IMR-90 (cell line): Measurements from ENCODE around the gene RPGRIP1L. TPM values are rescaled to one million over a fixed set of nuclear protein-coding genes. Genes with fewer than 3 reads are reported as not detected.

ENCODE experiments used
- ATAC-seq: fragments of 200-7000 bp; cut with Tn5 transposase; 2 replicates; pipeline ENCODE4 v1.9.1; 2020; ENCODE audit warnings: low read depth, mild to moderate bottlenecking, moderate library complexity
- BruUV-seq: library from RNA; stranded (reverse); fragments of 400-500 nt; replicated peaks from 2 replicates; lab custom pipeline; 2021; lab: Mats Ljungman, UMichigan
- CTCF ChIA-PET: fragments of 300-600 bp; formaldehyde crosslinking; extraction: SDS; loops from one replicate; lab custom pipeline; 2021; ENCODE audit warnings: antibody characterized with exemption; lab: Yijun Ruan, JAX
- POLR2A ChIA-PET: fragments of 300-600 bp; sonication (Branson Sonifier 250); formaldehyde crosslinking; loops from one replicate; lab custom pipeline; 2022; ENCODE audit warnings: antibody characterized with exemption; ENCODE audit not compliant: unreplicated experiment; lab: Charles Lee
- DNase-seq: peaks from one replicate; pipeline ENCODE4 v3.0.0; 2013
- H2AFZ ChIP-seq: replicated peaks from 2 replicates; pipeline ENCODE3; 2013; ENCODE audit warnings: low read length, mild to moderate bottlenecking; ENCODE audit not compliant: poor library complexity
- H2AK5ac ChIP-seq: 2 replicates; pipeline ENCODE4 v1.6.1; 2013; ENCODE audit warnings: low read depth, low read length, inconsistent platforms
- H2AK9ac ChIP-seq: replicated peaks from 2 replicates; pipeline ENCODE3; 2013; ENCODE audit warnings: mild to moderate bottlenecking, low read depth, low read length, moderate library complexity; ENCODE audit not compliant: poor library complexity
- H2BK120ac ChIP-seq: 2 replicates; pipeline ENCODE4 v1.6.1; 2013; ENCODE audit warnings: low read depth, low read length, inconsistent platforms
- H2BK15ac ChIP-seq: 3 replicates; pipeline ENCODE4 v1.6.1; 2013; ENCODE audit warnings: low read depth, low read length, inconsistent platforms
- H2BK20ac ChIP-seq: 2 replicates; pipeline ENCODE4 v1.6.1; 2013; ENCODE audit warnings: low read depth, mild to moderate bottlenecking, inconsistent platforms, low read length, moderate library complexity
- H2BK5ac ChIP-seq: 2 replicates; pipeline ENCODE4 v1.6.1; 2013; ENCODE audit warnings: mild to moderate bottlenecking, low read depth, low read length, inconsistent platforms; ENCODE audit not compliant: poor library complexity, severe bottlenecking
- H3K14ac ChIP-seq: replicated peaks from 2 replicates; pipeline ENCODE4 v1.6.1; 2013; ENCODE audit warnings: low read depth, low read length, inconsistent platforms
- H3K18ac ChIP-seq: 2 replicates; pipeline ENCODE4 v1.6.1; 2013; ENCODE audit warnings: low read depth, low read length, control low read depth
- H3K23ac ChIP-seq: 2 replicates; pipeline ENCODE4 v1.6.1; 2013; ENCODE audit warnings: low read depth, low read length, inconsistent platforms
- H3K27ac ChIP-seq: 2 replicates; pipeline ENCODE4 v1.5.1; 2013; ENCODE audit warnings: mild to moderate bottlenecking, control low read depth, low read length; ENCODE audit not compliant: insufficient read depth
- H3K27me3 ChIP-seq: 2 replicates; pipeline ENCODE4 v1.6.1; 2013; ENCODE audit warnings: low read length; ENCODE audit not compliant: control insufficient read depth, insufficient read depth
- H3K36me3 ChIP-seq: 2 replicates; pipeline ENCODE4 v1.6.1; 2013; ENCODE audit warnings: low read length, mixed read lengths; ENCODE audit not compliant: control insufficient read depth, insufficient read depth
- H3K4ac ChIP-seq: 2 replicates; pipeline ENCODE4 v1.6.1; 2013; ENCODE audit warnings: low read depth, low read length, inconsistent platforms
- H3K4me1 ChIP-seq: 2 replicates; pipeline ENCODE4 v1.6.1; 2013; ENCODE audit warnings: low read length, mixed read lengths; ENCODE audit not compliant: control insufficient read depth, insufficient read depth
- H3K4me2 ChIP-seq: 2 replicates; pipeline ENCODE4 v1.6.1; 2013; ENCODE audit warnings: low read depth, mild to moderate bottlenecking, control low read depth, low read length, moderate library complexity
- H3K4me3 ChIP-seq: 2 replicates; pipeline ENCODE4 v1.5.1; 2013; ENCODE audit warnings: low read depth, mild to moderate bottlenecking, control low read depth, low read length, moderate library complexity; ENCODE audit not compliant: insufficient read depth
- H3K56ac ChIP-seq: 2 replicates; pipeline ENCODE4 v1.6.1; 2013; ENCODE audit warnings: low read length, inconsistent platforms; ENCODE audit not compliant: insufficient read depth; ENCODE audit errors: extremely low read depth
- H3K79me1 ChIP-seq, 2 experiments: 2 replicates each; pipeline ENCODE4 v1.6.1; 2013; ENCODE audit warnings: low read length in 2 of 2, inconsistent platforms in 1 of 2, low read depth in 1 of 2
- H3K9ac ChIP-seq: 2 replicates; pipeline ENCODE4 v1.6.1; 2013; ENCODE audit warnings: low read depth, low read length, control low read depth
- H3K9me1 ChIP-seq: 2 replicates; pipeline ENCODE4 v1.6.1; 2013; ENCODE audit warnings: low read length, inconsistent platforms; ENCODE audit not compliant: insufficient read depth
- H3K9me3 ChIP-seq: 2 replicates; pipeline ENCODE4 v1.6.1; 2013; ENCODE audit warnings: low read length; ENCODE audit not compliant: control insufficient read depth, insufficient read depth
- H4K20me1 ChIP-seq: 2 replicates; pipeline ENCODE4 v1.6.1; 2013; ENCODE audit warnings: low read length, inconsistent platforms; ENCODE audit not compliant: insufficient read depth
- H4K5ac ChIP-seq: 2 replicates; pipeline ENCODE4 v1.6.1; 2013; ENCODE audit warnings: mild to moderate bottlenecking, low read depth, low read length, control low read depth
- H4K8ac ChIP-seq, 2 experiments: 2 replicates each; pipeline ENCODE4 v1.6.1; 2013; ENCODE audit warnings: low read depth in 2 of 2, low read length in 2 of 2, control low read depth in 1 of 2, inconsistent platforms in 1 of 2
- H4K91ac ChIP-seq: 2 replicates; pipeline ENCODE4 v1.6.1; 2013; ENCODE audit warnings: low read depth, low read length, inconsistent platforms; ENCODE audit not compliant: insufficient read depth
- CHD1 ChIP-seq: IDR thresholded peaks from 2 replicates; pipeline ENCODE4 v1.6.1; 2012; ENCODE audit warnings: low read depth, low read length, improper control_type of control experiment
- FOS ChIP-seq: fragments of 150-350 bp; IDR thresholded peaks from 2 replicates; pipeline ENCODE4 v1.6.1; 2016; ENCODE audit warnings: low read depth, low read length
- RAD21 ChIP-seq: IDR thresholded peaks from 2 replicates; pipeline ENCODE4 v1.6.1; 2012; ENCODE audit warnings: low read length, improper control_type of control experiment
- USF2 ChIP-seq: fragments of 150-350 bp; IDR thresholded peaks from 2 replicates; pipeline ENCODE4 v1.6.1; 2017; ENCODE audit warnings: mild to moderate bottlenecking, antibody characterized with exemption, low read length, low read depth
- WGBS, 2 experiments: methylation state at CpG; one replicate each; pipeline versions ENCODE4 v1.1.5 to v1.1.7; 2013; ENCODE audit warnings: missing lambda C conversion rate in 2 of 2; ENCODE audit not compliant: insufficient read length in 1 of 2; ENCODE audit errors: extremely low coverage in 2 of 2; 5-methylcytosine and 5-hydroxymethylcytosine counted together
- dilution Hi-C: fragments of 300-500 bp; cut with HindIII; formaldehyde crosslinking; loops from one replicate; pipeline ENCODE4 v1.14.3; 2018; ENCODE audit warnings: low sequenced_read_pairs; ENCODE audit not compliant: unreplicated experiment
- in situ Hi-C: fragments of 300-500 bp; cut with MboI; formaldehyde crosslinking; loops from 3 replicates; pipeline ENCODE4 v1.14.3; 2019; ENCODE audit warnings: low sequenced_read_pairs, inconsistent platforms, mixed read lengths
- intact Hi-C: fragments of 100-400 bp; cut with micrococcal nuclease; formaldehyde crosslinking; loops from 2 replicates; pipeline ENCODE4 v1.10.0; 2022
- polyA plus RNA-seq, 3 experiments: library from polyadenylated mRNA; depleted of rRNA; stranded (reverse); fragments of >200 nt; gene quantifications; 2 replicates each; pipeline ENCODE4 v1.2.3, GENCODE V29; 2012; ENCODE audit warnings: low replicate concordance in 1 of 3
- total RNA-seq: library from RNA; depleted of rRNA; stranded (reverse); fragments of >200 nt; gene quantifications from 2 replicates; pipeline ENCODE4 v1.2.3, GENCODE V29; 2012
- TF ChIP-seq, protein P1 (sequence below): fragments of 150-350 bp; IDR thresholded peaks from 2 replicates; pipeline ENCODE4 v1.6.1; 2016; ENCODE audit warnings: low read depth, mild to moderate bottlenecking, low read length, moderate library complexity, borderline replicate concordance

RPGRIP1L gene
- total and polyA plus RNA-seq, 2 of the 4 experiments (the other 2 are of a cell fraction) = 7.3 to 10.4 TPM

DNA sequence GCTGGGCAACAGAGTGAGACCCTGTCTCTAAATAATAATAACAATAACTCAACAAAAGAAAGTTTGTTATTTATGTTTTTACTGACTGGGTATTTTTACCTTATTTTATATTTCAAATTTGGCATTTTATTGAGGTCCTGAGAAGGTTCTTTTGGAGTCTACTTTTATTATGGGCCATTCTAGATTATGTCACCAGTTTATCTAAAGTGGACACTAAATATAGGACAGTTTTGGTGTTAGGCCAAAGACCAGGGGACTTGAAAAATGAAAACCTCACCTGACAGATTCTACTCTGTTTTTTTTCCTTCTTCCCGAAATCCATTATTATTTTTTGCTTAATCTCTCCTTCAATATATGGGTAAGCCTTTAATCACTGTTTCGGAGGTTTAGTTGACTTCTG lies 8.4 kb upstream of the RPGRIP1L start:
- no TSS peak for BruUV-seq
- H3K79me1 ChIP-seq = peaks cover 17 to 54% of the 10 kb centered on the region in 2 experiments
- no peak overlapping the region for H2BK5ac ChIP-seq
- intact Hi-C loops (no loop called here), in situ Hi-C loops (loop anchor here (5.0 kb wide), 1 partner anchor 50 kb away; no protein-coding TSS in a partner anchor), dilution Hi-C loops (no loop called here)
- no peak overlapping the region for H3K23ac ChIP-seq
- ChIA-PET CTCF (no interaction called here), POLR2A (no interaction called here)
- WGBS, 2 experiments = no CpG with 5 or more reads among the region's 2 CpGs
- H3K14ac ChIP-seq = no peak overlapping the region
- TF ChIP-seq FOS (no peak), USF2 (no peak), CHD1 (no peak), RAD21 (no peak)
- TF ChIP-seq, protein P1, sequence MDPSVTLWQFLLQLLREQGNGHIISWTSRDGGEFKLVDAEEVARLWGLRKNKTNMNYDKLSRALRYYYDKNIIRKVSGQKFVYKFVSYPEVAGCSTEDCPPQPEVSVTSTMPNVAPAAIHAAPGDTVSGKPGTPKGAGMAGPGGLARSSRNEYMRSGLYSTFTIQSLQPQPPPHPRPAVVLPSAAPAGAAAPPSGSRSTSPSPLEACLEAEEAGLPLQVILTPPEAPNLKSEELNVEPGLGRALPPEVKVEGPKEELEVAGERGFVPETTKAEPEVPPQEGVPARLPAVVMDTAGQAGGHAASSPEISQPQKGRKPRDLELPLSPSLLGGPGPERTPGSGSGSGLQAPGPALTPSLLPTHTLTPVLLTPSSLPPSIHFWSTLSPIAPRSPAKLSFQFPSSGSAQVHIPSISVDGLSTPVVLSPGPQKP = no peak
- H3K27me3 ChIP-seq = no peaks in the 10 kb centered on the region
- H2AK5ac ChIP-seq = no peak overlapping the region
- no peak overlapping the region for H3K18ac ChIP-seq
- no peak overlapping the region for H4K5ac ChIP-seq
- no peak overlapping the region for H3K4me3 ChIP-seq
- no peak overlapping the region for H2BK15ac ChIP-seq
- H2BK20ac ChIP-seq = no peak overlapping the region
- H4K20me1 ChIP-seq = peaks cover 18% of the 10 kb centered on the region; the same call in 1 of the 2 replicates
- H3K9me3 ChIP-seq = no peaks in the 10 kb centered on the region
- H3K9me1 ChIP-seq = 0 out of 2 replicates have a peak, but pooled peaks cover 2% of the 10 kb centered on the region
- DNase-seq (no peak), ATAC-seq (no peak)
- no peak overlapping the region for H3K9ac ChIP-seq
- 0 out of 2 replicates have a peak, but pooled peaks cover 2% of the 10 kb centered on the region for H3K4me1 ChIP-seq
- H3K27ac ChIP-seq = no peak overlapping the region
- H2AFZ ChIP-seq = no peak overlapping the region
- no peak overlapping the region for H3K56ac ChIP-seq
- no peak overlapping the region for H3K4me2 ChIP-seq
- H4K8ac ChIP-seq = no peak overlapping the region
- H2AK9ac ChIP-seq = no peak overlapping the region
- 0 out of 2 replicates have a peak, but pooled peaks cover under 1% of the 10 kb centered on the region for H3K36me3 ChIP-seq
- H3K4ac ChIP-seq = no peak overlapping the region
- H4K91ac ChIP-seq = no peak overlapping the region
- H2BK120ac ChIP-seq = no peak overlapping the region
